HCT116 (cell line): ENCODE data around the gene RABL6. TPM values are rescaled to one million over a fixed set of nuclear protein-coding genes. Genes with fewer than 3 reads are reported as not detected.

ENCODE experiments used
- ATAC-seq: fragments of 200-7000 bp; cut with Tn5 transposase; 2 replicates; pipeline ENCODE4 v1.9.1; 2020; ENCODE audit warnings: mild to moderate bottlenecking, moderate library complexity
- BruUV-seq: library from RNA; stranded (reverse); fragments of 400-500 nt; replicated peaks from 2 replicates; lab custom pipeline; 2021; lab: Mats Ljungman, UMichigan
- CTCF ChIA-PET: fragments of 300-600 bp; sonication (Branson Sonifier 250); formaldehyde crosslinking; loops from one replicate; lab custom pipeline; 2021; ENCODE audit warnings: antibody characterized with exemption; lab: Charles Lee
- POLR2A ChIA-PET: fragments of 300-600, 350-600 bp; sonication (Branson Sonifier 250); formaldehyde crosslinking; loops from one replicate; lab custom pipeline; 2021; ENCODE audit warnings: antibody characterized with exemption; lab: Charles Lee
- RAD21 ChIA-PET, 2 experiments: fragments of 300-600 bp; sonication (Branson Sonifier 250); formaldehyde crosslinking; loops; one replicate each; lab custom pipeline; 2023; ENCODE audit warnings: low total read pairs in 2 of 2; ENCODE audit not compliant: uncharacterized antibody in 2 of 2, unreplicated experiment in 2 of 2, low non-redundant PET in 1 of 2; lab: Charles Lee
- DNase-seq: peaks from one replicate; pipeline ENCODE4 v3.0.0-alpha.2; 2010; ENCODE audit warnings: low read depth, low spot score
- H2AFZ ChIP-seq: fragments of 200-600 bp; shearing (Covaris generic), sonication (generic); 2 replicates; pipeline ENCODE4 v1.6.1; 2017; ENCODE audit warnings: low read depth, mixed run types, mixed read lengths, antibody characterized with exemption, low read length; ENCODE audit not compliant: poor library complexity, severe bottlenecking
- H3K27ac ChIP-seq: 2 replicates; pipeline ENCODE4 v1.5.1; 2012; ENCODE audit warnings: low read depth, low read length
- H3K27me3 ChIP-seq: fragments of 200-600 bp; sonication (generic); 2 replicates; pipeline ENCODE4 v1.6.1; 2016; ENCODE audit warnings: mixed run types, low read length, mixed read lengths; ENCODE audit not compliant: insufficient read depth
- H3K36me3 ChIP-seq, 2 experiments: fragments of 200-500 bp in 1 of 2; fragments of 200-600 bp in 1 of 2; sonication (Bioruptor generic) in 1 of 2; sonication (generic) in 1 of 2; 2 replicates each; pipeline versions ENCODE4 v1.5.1 to v1.6.1; 2014 to 2016; ENCODE audit warnings: low read length in 2 of 2, inconsistent platforms in 1 of 2, mixed read lengths in 1 of 2, mixed run types in 1 of 2; ENCODE audit not compliant: insufficient read depth in 2 of 2, control insufficient read depth in 1 of 2
- H3K4me1 ChIP-seq, 2 experiments: fragments of 200-600 bp in 1 of 2; sonication (generic) in 1 of 2; 2 replicates each; pipeline versions ENCODE4 v1.5.1 to v1.6.1; 2012 to 2017; ENCODE audit warnings: low read length in 2 of 2, inconsistent platforms in 1 of 2, mild to moderate bottlenecking in 1 of 2, mixed read lengths in 1 of 2, mixed run types in 1 of 2, moderate library complexity in 1 of 2; ENCODE audit not compliant: insufficient read depth in 2 of 2, control insufficient read depth in 1 of 2
- H3K4me2 ChIP-seq: fragments of 200-600 bp; sonication (generic); 2 replicates; pipeline ENCODE4 v1.6.1; 2017; ENCODE audit warnings: mixed run types, low read length, mixed read lengths
- H3K4me3 ChIP-seq, 2 experiments: fragments of 200-600 bp in 1 of 2; sonication (generic) in 1 of 2; replicated peaks in 1 of 2; 2 replicates each; pipeline ENCODE4 v1.5.1; 2011 to 2016; ENCODE audit warnings: low read length in 2 of 2, control low read depth in 1 of 2, low read depth in 1 of 2, mild to moderate bottlenecking in 1 of 2, mixed read lengths in 1 of 2, mixed run types in 1 of 2
- H3K79me2 ChIP-seq: fragments of 200-600 bp; sonication (generic); 2 replicates; pipeline ENCODE4 v1.6.1; 2017; ENCODE audit warnings: mild to moderate bottlenecking, mixed run types, low read length, moderate library complexity, mixed read lengths; ENCODE audit not compliant: insufficient read depth
- H3K9ac ChIP-seq: fragments of 200-600 bp; sonication (generic); 2 replicates; pipeline ENCODE4 v1.6.1; 2016; ENCODE audit warnings: low read length, mixed read lengths
- H3K9me2 ChIP-seq: fragments of 200-600 bp; sonication (generic), shearing (Covaris generic); 2 replicates; pipeline ENCODE4 v1.6.1; 2017; ENCODE audit warnings: mixed run types, mild to moderate bottlenecking, moderate library complexity; ENCODE audit not compliant: insufficient read depth
- H3K9me3 ChIP-seq, 2 experiments: fragments of 200-500 bp in 1 of 2; fragments of 200-600 bp in 1 of 2; sonication (Bioruptor generic) in 1 of 2; sonication (generic) in 1 of 2; 2 replicates each; pipeline ENCODE4 v1.6.1; 2014 to 2017; ENCODE audit warnings: low read length in 2 of 2, mixed read lengths in 2 of 2, inconsistent platforms in 1 of 2, low read depth in 1 of 2, mild to moderate bottlenecking in 1 of 2, mixed run types in 1 of 2, moderate library complexity in 1 of 2; ENCODE audit not compliant: control insufficient read depth in 1 of 2, insufficient read depth in 1 of 2
- H4K20me1 ChIP-seq: fragments of 200-600 bp; sonication (generic), shearing (Covaris generic); 2 replicates; pipeline ENCODE4 v1.6.1; 2017; ENCODE audit warnings: mixed run types, mild to moderate bottlenecking, moderate library complexity; ENCODE audit not compliant: insufficient read depth
- CTCF ChIP-seq, 3 experiments: fragments of 200-600 bp in 1 of 3; sonication (generic) in 1 of 3; IDR thresholded peaks in 2 of 3; conservative IDR thresholded peaks in 1 of 3; 2 replicates each; pipeline ENCODE4 v1.5.1; 2012 to 2017; ENCODE audit warnings: low read depth in 2 of 3, low read length in 2 of 3, antibody characterized with exemption in 1 of 3, borderline replicate concordance in 1 of 3, control low read depth in 1 of 3, mild to moderate bottlenecking in 1 of 3, mixed read lengths in 1 of 3, mixed run types in 1 of 3, moderate library complexity in 1 of 3; ENCODE audit not compliant: insufficient read depth in 1 of 3
- EGR1 ChIP-seq: IDR thresholded peaks from 2 replicates; pipeline ENCODE4 v1.6.1; 2012; ENCODE audit warnings: low read depth
- ELF1 ChIP-seq: IDR thresholded peaks from 2 replicates; pipeline ENCODE4 v1.6.1; 2012; ENCODE audit warnings: low read depth, borderline replicate concordance
- EZH2 ChIP-seq: fragments of 200-600 bp; sonication (generic); IDR thresholded peaks from 2 replicates; pipeline ENCODE4 v1.6.1; 2017; ENCODE audit warnings: antibody characterized with exemption, mixed run types
- POLR2AphosphoS5 ChIP-seq: IDR thresholded peaks from 2 replicates; pipeline ENCODE4 v1.6.1; 2011; ENCODE audit warnings: mild to moderate bottlenecking, low read depth, low read length, moderate library complexity
- SIN3A ChIP-seq: IDR thresholded peaks from 2 replicates; pipeline ENCODE4 v1.6.1; 2012; ENCODE audit warnings: low read depth
- SP1 ChIP-seq: IDR thresholded peaks from 2 replicates; pipeline ENCODE4 v1.6.1; 2012; ENCODE audit warnings: low read depth
- SRF ChIP-seq: IDR thresholded peaks from 2 replicates; pipeline ENCODE4 v1.6.1; 2012; ENCODE audit warnings: low read depth
- TCF7L2 ChIP-seq: IDR thresholded peaks from 2 replicates; pipeline ENCODE4 v1.7.0; 2011; ENCODE audit warnings: borderline replicate concordance, inconsistent platforms; ENCODE audit not compliant: insufficient read depth, insufficient read length; ENCODE audit errors: extremely low read depth
- ZBTB33 ChIP-seq: IDR thresholded peaks from 2 replicates; pipeline ENCODE4 v1.6.1; 2011; ENCODE audit warnings: mild to moderate bottlenecking, low read length, moderate library complexity; ENCODE audit not compliant: insufficient replicate concordance; ENCODE audit errors: extremely low read depth
- ZFX ChIP-seq: fragments of 450-650 bp; IDR thresholded peaks from 2 replicates; pipeline ENCODE4 v1.6.1; 2017
- intact Hi-C: fragments of 100-400 bp; cut with micrococcal nuclease; formaldehyde crosslinking; loops from 2 replicates; pipeline ENCODE4 v1.10.0; 2022
- total RNA-seq: library from RNA; stranded (reverse); gene quantifications from one replicate; pipeline ENCODE4 v1.2.1, GENCODE V29; 2021; ENCODE audit not compliant: unreplicated experiment

RABL6 gene
- total RNA-seq, 1 experiment from 2014 or later = 98.6 TPM

DNA sequence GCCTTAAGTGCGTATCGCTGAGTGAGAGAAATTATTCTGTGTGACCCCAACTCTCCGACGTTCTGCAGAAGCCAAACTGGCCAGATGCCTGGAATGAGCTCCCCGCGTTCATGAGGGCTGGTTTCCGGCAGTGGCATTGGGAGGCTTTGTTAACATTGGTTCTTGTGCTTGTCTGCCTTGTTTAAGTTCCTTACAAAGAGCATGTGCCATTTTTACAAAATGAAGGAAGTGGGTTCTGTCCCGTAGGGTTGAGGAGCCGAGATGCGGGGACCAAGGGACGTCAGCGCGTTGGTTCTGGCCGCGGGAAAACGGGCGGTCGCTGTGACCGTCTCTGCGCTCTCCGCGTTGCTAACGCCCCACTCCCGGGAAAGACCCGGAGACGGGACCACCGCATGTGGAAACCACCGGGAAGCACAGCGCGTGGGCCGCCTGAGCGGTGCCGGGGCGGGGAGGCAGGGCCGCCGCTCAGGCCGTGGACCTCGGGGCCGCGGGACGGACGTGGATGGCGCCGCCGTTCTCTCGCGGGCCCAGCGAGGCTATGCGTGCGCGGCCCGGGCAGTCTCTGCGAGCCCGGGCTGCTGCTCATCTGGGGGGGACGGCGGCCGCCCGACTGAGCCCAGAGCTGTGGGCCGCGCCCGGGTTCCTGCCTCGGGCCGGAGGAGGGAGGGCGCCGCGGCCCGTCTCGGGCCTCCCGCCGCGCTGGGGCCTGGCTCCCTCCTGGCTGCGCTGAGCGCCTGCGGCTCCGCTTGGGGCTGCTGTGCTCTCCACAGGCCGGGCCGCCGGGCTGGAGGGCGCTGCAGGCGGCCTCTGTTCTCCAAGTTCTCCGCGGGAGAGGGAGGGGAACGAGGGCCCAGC lies 13.4 kb downstream of the RABL6 start:
- no TSS peak for BruUV-seq
- Histone ChIP-seq H3K9me3 (no peaks in the 10 kb centered on the region), H3K27me3 (no peaks in the 10 kb centered on the region), H3K79me2 (peaks cover 10% of the 10 kb centered on the region; the same call in 1 of the 2 replicates), H3K9ac (no peak overlapping the region), H3K4me1 (no peaks in the 10 kb centered on the region), H2AFZ (no peak overlapping the region), H3K36me3 (peaks cover 0 to 4% of the 10 kb centered on the region in 2 experiments; a peak in 3 of 4 replicates), H3K4me2 (no peak overlapping the region), H4K20me1 (no peaks in the 10 kb centered on the region), H3K9me2 (no peaks in the 10 kb centered on the region), H3K4me3 (no peak overlapping the region), H3K27ac (no peak overlapping the region)
- intact Hi-C loops = no loop called here
- RAD21 ChIA-PET = no interaction called here
- CTCF ChIA-PET = interaction anchor here (1.4 kb wide), 1 partner anchor 22 kb away, joined by 3 read pairs; no protein-coding TSS in a partner anchor
- TF ChIP-seq SRF (no peak), ZBTB33 (no peak), SP1 (no peak), ELF1 (no peak), SIN3A (no peak), EGR1 (no peak), POLR2AphosphoS5 (no peak), TCF7L2 (no peak), ZFX (no peak), CTCF (IDR thresholded peaks at IDR 0.05 in 2 of 3, conservative IDR thresholded peaks at IDR 0.05 in 1 of 3; ENCODE audit: borderline replicate concordance in 1 of 3, insufficient read depth in 1 of 3, low read depth in 2 of 3, low read length in 2 of 3) (no peak), EZH2 (no peak)
- POLR2A ChIA-PET = no interaction called here
- ATAC-seq (no peak), DNase-seq (no peak)
